BE2C (cell line): ENCODE data around the gene ERLIN1.

Experiments used
- DNase-seq: peaks from one replicate; pipeline ENCODE4 v3.0.0-alpha.2; 2020
- H3K27me3 ChIP-seq: fragments of 250-450 bp; sonication (Bioruptor Pico); 2 replicates; pipeline ENCODE4 v1.5.1; 2020; ENCODE audit warnings: mild to moderate bottlenecking
- H3K36me3 ChIP-seq: fragments of 250-450 bp; sonication (Bioruptor Pico); 2 replicates; pipeline ENCODE4 v1.5.1; 2020; ENCODE audit warnings: mild to moderate bottlenecking
- H3K4me1 ChIP-seq: fragments of 250-450 bp; sonication (Bioruptor Pico); 2 replicates; pipeline ENCODE4 v1.5.1; 2020
- H3K4me3 ChIP-seq: 2 replicates; pipeline ENCODE4 v1.5.1; 2011; ENCODE audit warnings: low read depth, low read length
- H3K9me3 ChIP-seq: fragments of 250-450 bp; sonication (Bioruptor Pico); 2 replicates; pipeline ENCODE4 v1.5.1; 2020
- TF ChIP-seq, protein P1 (sequence below): IDR thresholded peaks from 2 replicates; pipeline ENCODE4 v1.5.1; 2012; ENCODE audit warnings: mild to moderate bottlenecking, low read depth, low read length

Gene ERLIN1

DNA sequence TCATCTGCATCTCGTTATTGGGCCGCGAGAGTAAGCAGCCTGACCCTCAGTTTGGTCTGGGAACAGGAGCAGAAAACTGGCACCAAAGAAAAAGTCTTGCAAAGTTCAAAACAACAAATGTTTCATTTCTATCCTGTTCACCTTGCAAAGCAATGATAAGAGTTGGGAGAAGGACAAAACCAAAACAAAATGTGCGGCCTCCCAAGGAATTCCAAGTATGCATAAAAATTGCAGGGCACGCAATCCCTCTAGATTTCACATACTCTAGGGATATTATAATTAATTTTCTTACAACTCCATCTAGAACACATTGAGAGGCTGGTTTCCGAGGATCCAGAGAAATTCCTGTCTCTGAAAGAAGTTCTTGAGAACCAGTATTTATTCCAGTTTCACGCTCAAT is 23.5 kb upstream of the ERLIN1 start:
- Histone ChIP-seq H3K4me1 (no peaks in the 10 kb centered on the region), H3K9me3 (no peaks in the 10 kb centered on the region), H3K4me3 (no peak overlapping the region), H3K27me3 (no peaks in the 10 kb centered on the region), H3K36me3 (peaks cover 10% of the 10 kb centered on the region)
- TF ChIP-seq, protein P1, sequence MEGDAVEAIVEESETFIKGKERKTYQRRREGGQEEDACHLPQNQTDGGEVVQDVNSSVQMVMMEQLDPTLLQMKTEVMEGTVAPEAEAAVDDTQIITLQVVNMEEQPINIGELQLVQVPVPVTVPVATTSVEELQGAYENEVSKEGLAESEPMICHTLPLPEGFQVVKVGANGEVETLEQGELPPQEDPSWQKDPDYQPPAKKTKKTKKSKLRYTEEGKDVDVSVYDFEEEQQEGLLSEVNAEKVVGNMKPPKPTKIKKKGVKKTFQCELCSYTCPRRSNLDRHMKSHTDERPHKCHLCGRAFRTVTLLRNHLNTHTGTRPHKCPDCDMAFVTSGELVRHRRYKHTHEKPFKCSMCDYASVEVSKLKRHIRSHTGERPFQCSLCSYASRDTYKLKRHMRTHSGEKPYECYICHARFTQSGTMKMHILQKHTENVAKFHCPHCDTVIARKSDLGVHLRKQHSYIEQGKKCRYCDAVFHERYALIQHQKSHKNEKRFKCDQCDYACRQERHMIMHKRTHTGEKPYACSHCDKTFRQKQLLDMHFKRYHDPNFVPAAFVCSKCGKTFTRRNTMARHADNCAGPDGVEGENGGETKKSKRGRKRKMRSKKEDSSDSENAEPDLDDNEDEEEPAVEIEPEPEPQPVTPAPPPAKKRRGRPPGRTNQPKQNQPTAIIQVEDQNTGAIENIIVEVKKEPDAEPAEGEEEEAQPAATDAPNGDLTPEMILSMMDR: no peak
- DNase-seq: no peak

DNA sequence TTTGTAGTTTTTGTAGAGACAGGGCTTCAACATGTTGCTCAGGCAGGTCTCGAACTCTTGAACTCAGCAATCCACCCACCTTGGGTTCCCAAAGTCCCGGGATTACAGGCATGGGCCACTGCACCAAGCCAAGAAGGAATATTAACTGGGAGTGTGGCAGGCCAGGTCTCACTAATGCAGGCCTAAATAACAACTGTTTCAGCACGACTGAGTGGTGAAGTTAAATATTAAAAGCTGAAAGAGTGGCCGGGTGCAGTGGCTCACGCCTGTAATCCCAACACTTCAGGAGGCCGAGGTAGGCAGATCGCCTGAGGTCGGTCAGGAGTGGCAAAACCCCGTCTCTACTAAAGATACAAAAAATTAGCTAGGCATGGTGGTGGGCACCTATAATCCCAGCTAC is 22.4 kb upstream of the ERLIN1 start:
- Histone ChIP-seq H3K4me3 (no peak overlapping the region), H3K4me1 (no peaks in the 10 kb centered on the region), H3K36me3 (peaks cover 13% of the 10 kb centered on the region), H3K27me3 (no peaks in the 10 kb centered on the region), H3K9me3 (no peaks in the 10 kb centered on the region)
- DNase-seq: no peak
- TF ChIP-seq, protein P1: no peak

DNA sequence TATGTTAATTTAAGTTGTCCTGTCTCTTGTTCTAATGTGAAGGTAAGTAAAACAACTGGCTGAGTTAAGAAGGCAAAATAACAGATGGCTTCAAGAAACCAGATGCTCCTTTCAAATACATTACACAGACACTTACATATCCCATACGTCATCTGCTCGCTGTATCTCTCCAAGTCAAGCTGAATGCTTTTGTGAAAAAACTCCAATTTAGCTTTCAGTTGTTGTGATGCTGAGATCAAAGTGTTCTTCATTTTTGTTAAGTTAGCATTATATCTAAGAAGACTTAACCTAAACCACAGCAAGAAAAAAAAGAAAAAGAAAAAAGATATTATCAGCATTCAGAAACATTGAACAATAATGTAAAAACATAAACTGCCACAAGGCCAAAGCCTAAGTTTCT is 18.5 kb upstream of the ERLIN1 start:
- TF ChIP-seq, protein P1: no peak
- no peak for DNase-seq
- H3K36me3 ChIP-seq: peaks cover 34% of the 10 kb centered on the region

DNA sequence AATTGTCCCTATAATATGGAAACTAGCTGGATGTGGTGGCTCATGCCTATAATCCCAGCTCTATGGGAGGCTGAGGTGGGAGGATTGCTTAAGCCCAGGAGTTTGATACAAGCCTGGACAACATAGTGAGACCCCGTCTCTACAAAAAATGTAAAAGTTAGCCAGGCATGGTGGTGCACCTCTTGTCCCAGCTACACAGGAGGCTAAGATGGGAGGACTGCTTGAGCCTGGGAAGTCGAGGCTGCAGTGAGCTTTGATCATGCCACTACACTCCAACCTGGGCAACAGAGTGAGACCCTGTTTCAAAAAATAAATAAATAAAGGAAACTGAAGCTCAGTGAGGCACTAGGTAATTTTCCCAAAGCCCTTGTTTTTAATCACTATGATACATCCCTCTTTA is 15.7 kb upstream of the ERLIN1 start:
- no peaks in the 10 kb centered on the region for H3K9me3 ChIP-seq
- H3K36me3 ChIP-seq: peaks cover 46% of the 10 kb centered on the region
- TF ChIP-seq, protein P1: no peak
- H3K4me3 ChIP-seq: no peak overlapping the region
- H3K4me1 ChIP-seq: no peaks in the 10 kb centered on the region
- H3K27me3 ChIP-seq: no peaks in the 10 kb centered on the region
- no peak for DNase-seq

More for the DNA sequence above, 18.5 kb upstream of the ERLIN1 start:
- Histone ChIP-seq H3K9me3 (no peaks in the 10 kb centered on the region), H3K4me1 (no peaks in the 10 kb centered on the region), H3K27me3 (no peaks in the 10 kb centered on the region), H3K4me3 (no peak overlapping the region)

DNA sequence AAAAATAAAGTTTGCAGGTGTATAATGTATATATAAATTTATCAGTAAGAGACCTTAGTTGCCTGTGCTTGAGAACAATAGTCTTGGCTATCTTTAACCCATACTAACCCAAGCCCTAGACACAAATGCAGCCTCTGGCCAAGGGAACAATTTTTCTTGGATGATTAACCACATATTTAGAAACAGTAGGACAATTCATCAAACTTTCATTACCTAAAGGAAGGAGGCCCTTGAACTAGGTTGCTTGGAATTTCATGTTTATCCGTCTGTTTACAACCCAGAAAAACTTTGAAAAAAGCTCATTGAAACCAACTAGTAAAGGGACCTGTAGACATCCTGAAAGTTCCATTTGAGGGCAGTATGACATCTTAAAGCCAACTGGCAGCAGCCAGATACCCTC is 8.9 kb upstream of the ERLIN1 start:
- DNase-seq: no peak
- no peaks in the 10 kb centered on the region for H3K27me3 ChIP-seq
- H3K9me3 ChIP-seq: no peaks in the 10 kb centered on the region
- peaks cover 48% of the 10 kb centered on the region for H3K36me3 ChIP-seq
- H3K4me3 ChIP-seq: no peak overlapping the region
- H3K4me1 ChIP-seq: no peaks in the 10 kb centered on the region
- TF ChIP-seq, protein P1: no peak

DNA sequence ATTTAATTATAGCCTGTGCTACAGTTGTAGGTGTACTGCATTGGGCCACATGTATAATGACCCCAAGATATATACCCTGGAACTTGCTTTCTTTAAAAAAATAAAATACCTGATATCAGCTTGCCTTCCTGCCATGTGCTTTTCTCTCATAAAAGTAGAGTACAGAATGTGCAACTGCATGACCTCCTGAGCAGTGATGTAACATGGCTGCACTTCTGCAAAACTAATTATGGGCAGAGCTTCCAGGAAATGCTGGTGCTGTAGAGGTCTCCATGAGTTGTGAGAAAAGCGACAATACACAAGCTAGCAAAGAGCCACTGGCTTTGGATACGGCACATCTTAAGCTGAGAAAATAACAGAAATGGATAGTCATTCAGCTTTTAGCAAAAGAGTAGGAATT is 6.5 kb upstream of the ERLIN1 start:
- H3K4me3 ChIP-seq: no peak overlapping the region
- H3K4me1 ChIP-seq: no peaks in the 10 kb centered on the region
- H3K36me3 ChIP-seq: peaks cover 49% of the 10 kb centered on the region
- TF ChIP-seq, protein P1: no peak
- DNase-seq: no peak
- H3K27me3 ChIP-seq: no peaks in the 10 kb centered on the region
- H3K9me3 ChIP-seq: no peaks in the 10 kb centered on the region
